ENCODE measurements around the gene ERGIC1. TPM values are rescaled to one million over a fixed set of nuclear protein-coding genes. Genes with fewer than 3 reads are reported as not detected.
A peak's percentile ranks its signal among the peaks of the same experiment; 100 is the strongest.

ERGIC1 gene
- total and polyA plus RNA-seq, 2 of the 13 experiments (the other 11 are each of a cell fraction or from before 2014, with no cell fraction given): 78.5 to 184 TPM

DNA sequence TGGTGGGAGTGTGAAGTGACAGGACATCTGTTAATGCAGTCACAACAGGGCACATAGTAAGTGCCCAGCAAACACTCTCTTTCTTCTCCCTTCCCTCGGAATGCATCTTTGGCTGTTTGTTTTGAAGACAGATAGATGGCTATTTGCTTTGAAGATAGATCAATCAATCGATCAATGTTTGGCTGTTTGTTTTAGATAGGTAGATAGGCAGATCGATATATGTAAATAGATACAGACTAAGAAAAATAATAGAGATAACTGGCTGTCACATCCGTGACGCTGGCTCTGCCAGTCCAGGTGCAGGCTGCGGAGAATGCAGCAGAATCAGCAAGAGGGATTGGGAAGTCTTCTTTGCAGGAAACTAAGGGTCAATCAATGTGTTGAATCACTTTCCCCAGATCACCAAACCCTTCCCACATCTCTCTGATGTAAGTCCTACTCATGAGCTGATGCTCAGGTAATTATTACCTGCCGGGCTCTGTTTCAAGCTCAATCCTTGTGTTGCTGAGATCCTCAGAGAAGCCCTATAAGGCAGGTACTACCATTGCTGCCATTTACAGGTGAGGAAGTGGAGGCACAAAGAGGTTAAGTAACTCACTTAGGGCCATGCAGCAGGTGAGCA lies 60.8 kb downstream of the ERGIC1 start (continued):
- no peak for TF ChIP-seq ZFY (CRISPR knock-in tag; IDR thresholded peaks at IDR 0.05)
- no peak for TF ChIP-seq ZBTB1 (CRISPR knock-in tag; IDR thresholded peaks at IDR 0.05; ENCODE audit: borderline replicate concordance)
- no peak for TF ChIP-seq REL (CRISPR knock-in tag; conservative IDR thresholded peaks at IDR 0.05)
- TF ChIP-seq ZNF550 (CRISPR knock-in tag; IDR thresholded peaks at IDR 0.05; ENCODE audit: borderline replicate concordance): no peak
- peak; percentile 91 for TF ChIP-seq NCOA2 (CRISPR knock-in tag; IDR thresholded peaks at IDR 0.05)
- TF ChIP-seq FOXA3 (CRISPR knock-in tag; IDR thresholded peaks at IDR 0.05): peak; percentile 98
- no peak for TF ChIP-seq SNAPC2 (CRISPR knock-in tag; IDR thresholded peaks at IDR 0.05)
- no peak for TF ChIP-seq MTF1 (CRISPR knock-in tag; IDR thresholded peaks at IDR 0.05)
- TF ChIP-seq ZNF598 (CRISPR knock-in tag; IDR thresholded peaks at IDR 0.05; ENCODE audit: borderline replicate concordance): no peak
- no peak for TF ChIP-seq RFX1 (IDR thresholded peaks at IDR 0.05)
- TF ChIP-seq, protein P1, sequence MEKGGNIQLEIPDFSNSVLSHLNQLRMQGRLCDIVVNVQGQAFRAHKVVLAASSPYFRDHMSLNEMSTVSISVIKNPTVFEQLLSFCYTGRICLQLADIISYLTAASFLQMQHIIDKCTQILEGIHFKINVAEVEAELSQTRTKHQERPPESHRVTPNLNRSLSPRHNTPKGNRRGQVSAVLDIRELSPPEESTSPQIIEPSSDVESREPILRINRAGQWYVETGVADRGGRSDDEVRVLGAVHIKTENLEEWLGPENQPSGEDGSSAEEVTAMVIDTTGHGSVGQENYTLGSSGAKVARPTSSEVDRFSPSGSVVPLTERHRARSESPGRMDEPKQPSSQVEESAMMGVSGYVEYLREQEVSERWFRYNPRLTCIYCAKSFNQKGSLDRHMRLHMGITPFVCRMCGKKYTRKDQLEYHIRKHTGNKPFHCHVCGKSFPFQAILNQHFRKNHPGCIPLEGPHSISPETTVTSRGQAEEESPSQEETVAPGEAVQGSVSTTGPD (CRISPR knock-in tag; IDR thresholded peaks at IDR 0.05): peak; percentile 92
- TF ChIP-seq RAD51 (IDR thresholded peaks at IDR 0.05; ENCODE audit: borderline replicate concordance): no peak
- no peak for TF ChIP-seq MAFG (CRISPR knock-in tag; IDR thresholded peaks at IDR 0.05)
- no peak for TF ChIP-seq ZNF432 (CRISPR knock-in tag; IDR thresholded peaks at IDR 0.05; ENCODE audit: borderline replicate concordance)
- TF ChIP-seq KDM2A (CRISPR knock-in tag; IDR thresholded peaks at IDR 0.05; ENCODE audit: borderline replicate concordance, low read depth): 0 out of 2 replicates have a peak, but pooled peaks have one; percentile 28
- no peak for TF ChIP-seq CEBPG (CRISPR knock-in tag; IDR thresholded peaks at IDR 0.05)
- TF ChIP-seq, protein P2, sequence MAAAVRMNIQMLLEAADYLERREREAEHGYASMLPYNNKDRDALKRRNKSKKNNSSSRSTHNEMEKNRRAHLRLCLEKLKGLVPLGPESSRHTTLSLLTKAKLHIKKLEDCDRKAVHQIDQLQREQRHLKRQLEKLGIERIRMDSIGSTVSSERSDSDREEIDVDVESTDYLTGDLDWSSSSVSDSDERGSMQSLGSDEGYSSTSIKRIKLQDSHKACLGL (CRISPR knock-in tag; IDR thresholded peaks at IDR 0.05): no peak
- no peak for TF ChIP-seq ARHGAP35 (CRISPR knock-in tag; IDR thresholded peaks at IDR 0.05; ENCODE audit: borderline replicate concordance)
- TF ChIP-seq ASH2L (IDR thresholded peaks at IDR 0.05; ENCODE audit: insufficient read length, low read depth, low read length): no peak
- no peak for TF ChIP-seq SSRP1 (CRISPR knock-in tag; IDR thresholded peaks at IDR 0.05)
- TF ChIP-seq, protein P3, sequence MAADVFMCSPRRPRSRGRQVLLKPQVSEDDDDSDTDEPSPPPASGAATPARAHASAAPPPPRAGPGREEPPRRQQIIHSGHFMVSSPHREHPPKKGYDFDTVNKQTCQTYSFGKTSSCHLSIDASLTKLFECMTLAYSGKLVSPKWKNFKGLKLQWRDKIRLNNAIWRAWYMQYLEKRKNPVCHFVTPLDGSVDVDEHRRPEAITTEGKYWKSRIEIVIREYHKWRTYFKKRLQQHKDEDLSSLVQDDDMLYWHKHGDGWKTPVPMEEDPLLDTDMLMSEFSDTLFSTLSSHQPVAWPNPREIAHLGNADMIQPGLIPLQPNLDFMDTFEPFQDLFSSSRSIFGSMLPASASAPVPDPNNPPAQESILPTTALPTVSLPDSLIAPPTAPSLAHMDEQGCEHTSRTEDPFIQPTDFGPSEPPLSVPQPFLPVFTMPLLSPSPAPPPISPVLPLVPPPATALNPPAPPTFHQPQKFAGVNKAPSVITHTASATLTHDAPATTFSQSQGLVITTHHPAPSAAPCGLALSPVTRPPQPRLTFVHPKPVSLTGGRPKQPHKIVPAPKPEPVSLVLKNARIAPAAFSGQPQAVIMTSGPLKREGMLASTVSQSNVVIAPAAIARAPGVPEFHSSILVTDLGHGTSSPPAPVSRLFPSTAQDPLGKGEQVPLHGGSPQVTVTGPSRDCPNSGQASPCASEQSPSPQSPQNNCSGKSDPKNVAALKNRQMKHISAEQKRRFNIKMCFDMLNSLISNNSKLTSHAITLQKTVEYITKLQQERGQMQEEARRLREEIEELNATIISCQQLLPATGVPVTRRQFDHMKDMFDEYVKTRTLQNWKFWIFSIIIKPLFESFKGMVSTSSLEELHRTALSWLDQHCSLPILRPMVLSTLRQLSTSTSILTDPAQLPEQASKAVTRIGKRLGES (CRISPR knock-in tag; IDR thresholded peaks at IDR 0.05; ENCODE audit: borderline replicate concordance): no peak
- peak; percentile 67; the same call in 1 of the 2 replicates for TF ChIP-seq TOPORS (CRISPR knock-in tag; IDR thresholded peaks at IDR 0.05)
- TF ChIP-seq BHLHE40 (IDR thresholded peaks at IDR 0.05; ENCODE audit: low read length): no peak
- peak; percentile 72 for TF ChIP-seq ZMYM4 (CRISPR knock-in tag; IDR thresholded peaks at IDR 0.05)
- TF ChIP-seq, protein P4, sequence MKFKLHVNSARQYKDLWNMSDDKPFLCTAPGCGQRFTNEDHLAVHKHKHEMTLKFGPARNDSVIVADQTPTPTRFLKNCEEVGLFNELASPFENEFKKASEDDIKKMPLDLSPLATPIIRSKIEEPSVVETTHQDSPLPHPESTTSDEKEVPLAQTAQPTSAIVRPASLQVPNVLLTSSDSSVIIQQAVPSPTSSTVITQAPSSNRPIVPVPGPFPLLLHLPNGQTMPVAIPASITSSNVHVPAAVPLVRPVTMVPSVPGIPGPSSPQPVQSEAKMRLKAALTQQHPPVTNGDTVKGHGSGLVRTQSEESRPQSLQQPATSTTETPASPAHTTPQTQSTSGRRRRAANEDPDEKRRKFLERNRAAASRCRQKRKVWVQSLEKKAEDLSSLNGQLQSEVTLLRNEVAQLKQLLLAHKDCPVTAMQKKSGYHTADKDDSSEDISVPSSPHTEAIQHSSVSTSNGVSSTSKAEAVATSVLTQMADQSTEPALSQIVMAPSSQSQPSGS (CRISPR knock-in tag; IDR thresholded peaks at IDR 0.05): peak; percentile 71; the same call in 1 of the 2 replicates
- TF ChIP-seq PHF21A (CRISPR knock-in tag; IDR thresholded peaks at IDR 0.05): peak; percentile 68
- TF ChIP-seq ARNTL (CRISPR knock-in tag; IDR thresholded peaks at IDR 0.05): peak; percentile 63
- no peak for TF ChIP-seq ZSCAN9 (CRISPR knock-in tag; IDR thresholded peaks at IDR 0.05; ENCODE audit: borderline replicate concordance)
